Caco-2 (cell line): Measurements from ENCODE around the gene CPE. TPM values are rescaled to one million over a fixed set of nuclear protein-coding genes. Genes with fewer than 3 reads are reported as not detected.

Experiments used
- BruUV-seq: library from RNA; stranded (reverse); fragments of 400-500 nt; replicated peaks from 2 replicates; lab custom pipeline; 2021; lab: Mats Ljungman, UMichigan
- CTCF ChIA-PET: fragments of 300-600 bp; sonication (Branson Sonifier 250); formaldehyde crosslinking; loops from one replicate; lab custom pipeline; 2022; ENCODE audit warnings: antibody characterized with exemption; lab: Charles Lee
- POLR2A ChIA-PET: fragments of 300-600 bp; sonication (Branson Sonifier 250); formaldehyde crosslinking; loops from one replicate; lab custom pipeline; 2022; ENCODE audit warnings: antibody characterized with exemption; lab: Charles Lee
- DNase-seq, 2 experiments: peaks; one replicate each; pipeline versions ENCODE4 v3.0.0 to v3.0.0-alpha.2; 2020 to 2022
- H3K27me3 ChIP-seq: replicated peaks from 2 replicates; pipeline ENCODE4 v1.6.0; 2011; ENCODE audit warnings: low read length; ENCODE audit not compliant: control insufficient read depth, insufficient read depth
- H3K36me3 ChIP-seq: 2 replicates; pipeline ENCODE4 v1.5.1; 2011; ENCODE audit warnings: low read length; ENCODE audit not compliant: control insufficient read depth, insufficient read depth
- H3K4me1 ChIP-seq: fragments of 250-450 bp; sonication (Bioruptor Pico); 2 replicates; pipeline ENCODE4 v1.5.1; 2020; ENCODE audit warnings: mild to moderate bottlenecking
- H3K4me3 ChIP-seq: 2 replicates; pipeline ENCODE4 v1.5.1; 2011; ENCODE audit warnings: low read depth, mild to moderate bottlenecking, control low read depth, low read length
- H3K9me3 ChIP-seq: fragments of 250-450 bp; sonication (Bioruptor Pico); 2 replicates; pipeline ENCODE4 v1.5.1; 2020; ENCODE audit warnings: mild to moderate bottlenecking, moderate library complexity
- H3K27ac Mint-ChIP-seq: one replicate; pipeline ENCODE4 v1.8.0; 2022; ENCODE audit warnings: mixed read lengths; ENCODE audit not compliant: unreplicated experiment
- H3K27me3 Mint-ChIP-seq: one replicate; pipeline ENCODE4 v1.8.0; 2022; ENCODE audit warnings: mixed read lengths; ENCODE audit not compliant: insufficient read depth, unreplicated experiment
- H3K36me3 Mint-ChIP-seq: one replicate; pipeline ENCODE4 v1.8.0; 2022; ENCODE audit warnings: mild to moderate bottlenecking, mixed read lengths; ENCODE audit not compliant: insufficient read depth, unreplicated experiment
- H3K4me1 Mint-ChIP-seq: one replicate; pipeline ENCODE4 v1.8.0; 2022; ENCODE audit warnings: low read depth, mixed read lengths; ENCODE audit not compliant: unreplicated experiment
- H3K4me3 Mint-ChIP-seq: one replicate; pipeline ENCODE4 v1.8.0; 2022; ENCODE audit warnings: mild to moderate bottlenecking, moderate library complexity, mixed read lengths; ENCODE audit not compliant: unreplicated experiment
- H3K9me3 Mint-ChIP-seq: one replicate; pipeline ENCODE4 v1.8.0; 2022; ENCODE audit warnings: mixed read lengths; ENCODE audit not compliant: unreplicated experiment
- CTCF ChIP-seq, 2 experiments: fragments of 200-600 bp in 1 of 2; IDR thresholded peaks; 1 replicate in 1 of 2; 2 replicates in 1 of 2; pipeline versions ENCODE4 v1.5.1 to v1.8.0; 2011 to 2022; ENCODE audit warnings: antibody characterized with exemption in 1 of 2, control low read depth in 1 of 2, inconsistent platforms in 1 of 2, low read depth in 1 of 2, low read length in 1 of 2, mild to moderate bottlenecking in 1 of 2, moderate library complexity in 1 of 2; ENCODE audit not compliant: insufficient read depth in 1 of 2, severe bottlenecking in 1 of 2, unreplicated experiment in 1 of 2
- intact Hi-C: fragments of 100-400 bp; cut with micrococcal nuclease; formaldehyde crosslinking; loops from one replicate; pipeline ENCODE4 v1.10.0; 2022; ENCODE audit not compliant: unreplicated experiment
- total RNA-seq: library from RNA; stranded (reverse); gene quantifications from 2 replicates; pipeline ENCODE4 v1.2.3, GENCODE V29; 2022

CPE gene
- total RNA-seq, 1 experiment from 2014 or later, result 5.9 TPM

- BruUV-seq, result no TSS peak
- no peak overlapping the region for H3K4me3 ChIP-seq
- H3K9me3 ChIP-seq, result no peaks in the 10 kb centered on the region
- no peak for TF ChIP-seq CTCF (IDR thresholded peaks at IDR 0.05; ENCODE audit: insufficient read depth in 1 of 2, low read depth in 1 of 2, low read length in 1 of 2, severe bottlenecking in 1 of 2, unreplicated experiment in 1 of 2)
- CTCF ChIA-PET, result no interaction called here
- DNase-seq, result no peak
- H3K27me3 Mint-ChIP-seq, result peaks cover 5% of the 10 kb centered on the region
- H3K4me1 ChIP-seq, result no peaks in the 10 kb centered on the region; the same call in 1 of the 2 replicates
- intact Hi-C loops, result no loop called here
- no peaks in the 10 kb centered on the region for H3K27me3 ChIP-seq
- H3K36me3 ChIP-seq, result no peaks in the 10 kb centered on the region
- no peak overlapping the region for H3K4me3 Mint-ChIP-seq
- no peak overlapping the region for H3K27ac Mint-ChIP-seq
- H3K4me1 Mint-ChIP-seq, result no peaks in the 10 kb centered on the region
- H3K36me3 Mint-ChIP-seq, result no peaks in the 10 kb centered on the region
- POLR2A ChIA-PET, result no interaction called here
- no peaks in the 10 kb centered on the region for H3K9me3 Mint-ChIP-seq
Observed at GRCh38 chr4:165369522-165369921, 9.3 kb upstream of the CPE start.

- TF ChIP-seq CTCF (IDR thresholded peaks at IDR 0.05; ENCODE audit: insufficient read depth in 1 of 2, low read depth in 1 of 2, low read length in 1 of 2, severe bottlenecking in 1 of 2, unreplicated experiment in 1 of 2), result no peak
- POLR2A ChIA-PET, result no interaction called here
- Mint-ChIP-seq H3K27ac (no peak overlapping the region), H3K4me1 (no peaks in the 10 kb centered on the region), H3K9me3 (no peaks in the 10 kb centered on the region), H3K36me3 (no peaks in the 10 kb centered on the region), H3K4me3 (no peak overlapping the region), H3K27me3 (peaks cover 12% of the 10 kb centered on the region)
- CTCF ChIA-PET, result no interaction called here
- Histone ChIP-seq H3K4me3 (no peak overlapping the region), H3K4me1 (no peaks in the 10 kb centered on the region), H3K36me3 (no peaks in the 10 kb centered on the region), H3K9me3 (no peaks in the 10 kb centered on the region), H3K27me3 (no peaks in the 10 kb centered on the region)
- DNase-seq, result no peak
- intact Hi-C loops, result no loop called here
- no TSS peak for BruUV-seq
Observed at GRCh38 chr4:165370530-165370929, 8.3 kb upstream of the CPE start.

- intact Hi-C loops, result no loop called here
- no TSS peak for BruUV-seq
- ChIA-PET CTCF (no interaction called here), POLR2A (no interaction called here)
- no peaks in the 10 kb centered on the region for H3K36me3 ChIP-seq
- H3K4me3 ChIP-seq, result no peak overlapping the region
- H3K9me3 ChIP-seq, result no peaks in the 10 kb centered on the region
- H3K9me3 Mint-ChIP-seq, result no peaks in the 10 kb centered on the region
- peaks cover 5% of the 10 kb centered on the region for H3K4me1 ChIP-seq
- no peaks in the 10 kb centered on the region for H3K27me3 ChIP-seq
- peaks cover 16% of the 10 kb centered on the region for H3K27me3 Mint-ChIP-seq
- H3K27ac Mint-ChIP-seq, result no peak overlapping the region
- no peaks in the 10 kb centered on the region for H3K36me3 Mint-ChIP-seq
- no peak for TF ChIP-seq CTCF (IDR thresholded peaks at IDR 0.05; ENCODE audit: insufficient read depth in 1 of 2, low read depth in 1 of 2, low read length in 1 of 2, severe bottlenecking in 1 of 2, unreplicated experiment in 1 of 2)
- no peak for DNase-seq
- no peak overlapping the region for H3K4me3 Mint-ChIP-seq
- no peaks in the 10 kb centered on the region for H3K4me1 Mint-ChIP-seq
Observed at GRCh38 chr4:165375465-165375864, 3.3 kb upstream of the CPE start.
